HG02642 (cell line): Measurements from ENCODE around the gene LTK.
A peak's percentile ranks its signal among the peaks of the same experiment; 100 is the strongest.

Experiments used
- ATAC-seq: cut with Tn5 transposase; IDR thresholded peaks from one replicate; pipeline ENCODE4 v1.9.1; 2021; ENCODE audit warnings: mild to moderate bottlenecking; ENCODE audit not compliant: unreplicated experiment, poor library complexity

Gene LTK

DNA sequence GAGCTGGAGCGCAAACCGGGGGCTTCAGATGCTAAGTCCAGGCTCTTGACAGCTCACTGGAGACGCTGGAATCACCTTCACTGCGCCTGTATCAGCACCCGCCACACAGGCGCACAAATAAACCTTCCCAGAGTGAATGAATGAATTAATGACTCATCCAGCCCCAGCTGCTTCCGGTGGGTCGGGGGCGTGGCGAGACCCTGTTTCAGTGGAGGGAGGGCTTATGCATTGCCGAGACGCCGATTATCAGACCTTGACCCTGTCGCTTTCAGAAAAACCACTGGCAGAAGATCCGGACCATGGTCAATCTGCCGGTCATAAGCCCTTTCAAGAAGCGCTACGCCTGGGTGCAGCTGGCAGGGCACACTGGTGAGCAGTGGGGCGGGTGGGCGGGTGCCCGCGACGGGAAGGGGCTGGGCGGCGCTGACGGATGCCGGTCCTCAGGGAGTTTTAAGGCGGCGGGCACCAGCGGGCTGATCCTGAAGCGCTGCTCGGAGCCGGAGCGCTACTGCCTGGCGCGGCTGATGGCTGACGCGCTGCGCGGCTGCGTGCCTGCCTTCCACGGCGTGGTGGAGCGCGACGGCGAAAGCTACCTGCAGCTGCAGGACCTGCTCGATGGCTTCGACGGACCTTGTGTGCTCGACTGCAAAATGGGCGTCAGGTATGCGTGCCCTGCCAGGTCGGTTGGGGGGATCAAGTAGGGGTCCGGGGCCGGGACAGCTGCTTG lies 12.3 kb downstream of the LTK start:
- ATAC-seq = no peak

GRCh38 chr15:41499109-41499851 lies 14.3 kb downstream of the LTK start:
- no peak for ATAC-seq

- ATAC-seq = no peak
Observed at GRCh38 chr15:41498657-41499056, 15.0 kb downstream of the LTK start.

GRCh38 chr15:41495736-41496599 lies 17.7 kb downstream of the LTK start:
- no peak for ATAC-seq

DNA sequence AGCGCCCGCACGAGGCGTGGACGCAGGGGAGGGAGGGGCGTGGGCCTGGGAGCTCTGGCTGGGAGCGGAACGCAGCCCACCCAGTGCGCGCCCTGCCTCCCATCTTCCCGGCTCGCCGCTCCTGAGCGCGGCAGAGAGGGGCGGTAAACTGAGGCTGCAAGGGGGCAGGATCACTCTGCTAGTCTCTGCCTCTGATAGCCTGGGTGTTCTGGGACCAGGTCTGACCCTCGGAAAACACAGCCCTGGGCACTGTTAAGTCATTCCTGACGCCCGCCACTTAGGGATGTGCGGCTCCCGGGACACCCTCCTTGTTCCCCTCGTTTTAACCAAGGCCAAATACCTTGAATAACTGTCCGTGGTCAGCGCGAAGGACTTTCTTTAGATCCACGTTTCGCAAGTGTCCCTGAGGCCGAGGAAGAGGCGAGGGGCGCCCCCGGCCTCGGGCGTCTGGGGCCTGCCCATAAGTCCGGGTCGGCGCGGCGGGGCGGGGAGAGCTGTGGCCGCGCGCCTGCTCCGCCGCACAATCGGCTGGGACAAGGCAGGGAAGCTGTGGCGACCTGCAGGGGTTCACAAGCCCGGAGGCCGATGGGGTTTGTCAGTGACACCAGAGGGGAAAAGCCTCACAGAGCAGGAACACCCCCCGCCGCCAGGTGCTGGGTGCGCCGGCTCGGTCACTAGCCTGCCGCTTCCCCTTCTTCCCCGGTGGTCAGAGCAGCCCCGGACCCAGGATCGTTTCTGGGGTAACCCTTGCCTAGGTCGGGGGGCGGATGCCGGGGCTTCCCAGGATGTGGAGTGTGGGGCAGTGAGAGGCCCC lies 18.5 kb downstream of the LTK start:
- no peak for ATAC-seq

GRCh38 chr15:41494190-41494921 lies 19.3 kb downstream of the LTK start:
- peak; percentile 2 for ATAC-seq

DNA sequence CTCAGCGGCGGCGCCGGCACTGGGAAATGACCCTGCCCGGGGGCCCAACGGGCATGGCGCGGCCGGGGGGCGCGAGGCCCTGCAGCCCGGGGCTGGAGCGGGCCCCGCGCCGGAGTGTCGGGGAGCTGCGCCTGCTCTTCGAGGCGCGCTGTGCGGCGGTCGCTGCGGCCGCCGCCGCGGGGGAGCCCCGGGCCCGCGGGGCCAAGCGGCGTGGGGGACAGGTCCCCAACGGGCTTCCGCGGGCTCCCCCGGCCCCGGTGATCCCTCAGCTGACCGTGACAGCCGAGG lies 19.8 kb downstream of the LTK start:
- ATAC-seq = peak; percentile 25

DNA sequence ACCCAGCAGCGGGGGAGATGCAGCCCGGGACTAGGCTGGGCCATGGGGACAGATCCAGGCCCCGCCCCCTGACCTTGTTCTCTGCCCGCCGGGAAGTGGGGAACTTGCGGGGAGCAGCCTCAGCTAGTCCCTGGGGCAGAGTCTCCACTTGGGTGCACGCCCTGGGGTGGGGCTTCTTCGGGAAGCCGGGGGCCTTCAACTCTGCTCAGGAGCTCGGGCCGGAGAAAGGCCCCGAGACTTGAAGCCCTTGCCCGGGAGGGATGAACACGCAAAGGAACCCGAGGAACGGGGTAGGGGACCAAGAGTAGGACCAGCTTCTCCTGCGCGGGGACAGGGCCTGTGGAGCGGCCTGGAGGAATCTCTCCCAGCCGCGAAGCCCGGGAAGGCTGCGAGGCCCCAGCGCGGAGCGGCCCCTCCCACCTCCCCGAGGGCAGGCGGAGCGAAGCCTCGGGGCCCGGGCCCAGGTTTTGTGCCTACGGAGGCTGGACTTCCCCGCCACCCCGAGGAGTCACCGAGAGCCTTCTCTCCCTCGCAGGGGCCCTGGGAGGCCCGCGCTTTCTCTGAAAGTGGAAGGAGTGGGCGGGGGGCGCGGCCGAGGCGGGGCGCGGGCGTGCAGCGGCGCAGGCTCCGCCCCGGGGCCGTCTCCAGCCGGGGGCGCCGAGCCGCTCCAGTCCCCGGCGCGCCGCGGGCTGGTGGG lies 20.3 kb downstream of the LTK start, which contains the start of gene ITPKA:
ITPKA (plus strand) TSS at position 670 of the 697 bp plus-strand sequence. CDS start 54 bp downstream, outside the sequence.
- ATAC-seq = peak; percentile 79

GRCh38 chr15:41492597-41493204 lies 20.9 kb downstream of the LTK start:
- ATAC-seq = no peak

DNA sequence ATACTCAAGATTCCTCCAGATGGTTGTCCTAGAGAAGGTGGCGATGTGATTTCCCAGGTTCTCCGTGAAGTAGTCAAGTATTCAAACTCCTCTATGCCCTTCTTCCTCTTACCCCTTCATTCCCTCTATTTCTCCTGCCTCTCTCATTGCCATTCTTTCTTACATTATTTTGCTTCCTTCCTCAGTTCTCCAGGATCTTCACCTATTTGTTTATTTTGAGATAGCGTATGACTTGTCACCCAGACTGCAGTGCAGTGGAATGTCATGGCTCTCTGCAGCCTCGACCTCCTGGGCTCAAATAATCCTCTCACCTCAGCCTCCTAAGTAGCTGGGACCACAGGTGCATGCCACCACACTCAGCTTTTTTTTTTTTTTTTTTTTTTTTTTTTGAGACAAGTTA lies 21.7 kb downstream of the LTK start:
- ATAC-seq = no peak

GRCh38 chr15:41490355-41490754 lies 23.3 kb downstream of the LTK start:
- peak; percentile 25 for ATAC-seq

DNA sequence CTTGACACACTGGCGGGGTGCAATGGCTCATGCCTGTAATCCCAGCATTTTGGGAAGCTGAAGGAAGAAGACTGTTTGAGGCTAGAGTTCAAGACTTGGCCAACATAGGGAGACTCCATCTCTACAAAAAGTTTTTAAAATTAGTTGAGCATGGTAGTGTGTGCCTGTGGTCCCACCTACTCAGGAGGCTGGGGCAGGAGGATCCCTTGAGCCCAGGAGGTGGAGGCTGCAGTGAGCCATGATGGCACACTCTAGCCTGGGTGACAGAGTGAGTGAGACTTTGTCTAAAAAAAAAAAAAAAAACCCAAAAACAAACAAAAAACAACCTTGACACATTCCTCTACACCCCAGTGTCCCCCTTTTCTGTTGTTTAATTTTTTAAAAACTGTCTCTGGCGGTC lies 24.0 kb downstream of the LTK start:
- ATAC-seq = no peak

DNA sequence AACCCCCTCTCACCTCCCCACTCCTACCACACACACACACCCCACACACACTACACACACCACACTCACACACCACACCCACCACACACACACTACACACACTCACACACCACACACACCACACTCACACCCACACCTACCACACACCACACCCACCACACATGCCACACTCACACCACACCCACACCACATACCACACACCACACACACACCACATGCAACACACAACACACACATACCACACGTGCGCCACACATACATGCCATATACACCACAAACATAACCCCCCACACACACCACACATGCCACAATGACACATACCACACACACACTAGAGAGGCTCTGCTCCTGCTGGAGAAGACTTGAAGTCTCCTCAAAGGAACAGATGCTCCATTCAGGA lies 25.8 kb downstream of the LTK start:
- no peak for ATAC-seq

GRCh38 chr15:41487381-41487780 lies 26.2 kb downstream of the LTK start:
- ATAC-seq = no peak

GRCh38 chr15:41486286-41486685 lies 27.3 kb downstream of the LTK start:
- ATAC-seq = no peak

DNA sequence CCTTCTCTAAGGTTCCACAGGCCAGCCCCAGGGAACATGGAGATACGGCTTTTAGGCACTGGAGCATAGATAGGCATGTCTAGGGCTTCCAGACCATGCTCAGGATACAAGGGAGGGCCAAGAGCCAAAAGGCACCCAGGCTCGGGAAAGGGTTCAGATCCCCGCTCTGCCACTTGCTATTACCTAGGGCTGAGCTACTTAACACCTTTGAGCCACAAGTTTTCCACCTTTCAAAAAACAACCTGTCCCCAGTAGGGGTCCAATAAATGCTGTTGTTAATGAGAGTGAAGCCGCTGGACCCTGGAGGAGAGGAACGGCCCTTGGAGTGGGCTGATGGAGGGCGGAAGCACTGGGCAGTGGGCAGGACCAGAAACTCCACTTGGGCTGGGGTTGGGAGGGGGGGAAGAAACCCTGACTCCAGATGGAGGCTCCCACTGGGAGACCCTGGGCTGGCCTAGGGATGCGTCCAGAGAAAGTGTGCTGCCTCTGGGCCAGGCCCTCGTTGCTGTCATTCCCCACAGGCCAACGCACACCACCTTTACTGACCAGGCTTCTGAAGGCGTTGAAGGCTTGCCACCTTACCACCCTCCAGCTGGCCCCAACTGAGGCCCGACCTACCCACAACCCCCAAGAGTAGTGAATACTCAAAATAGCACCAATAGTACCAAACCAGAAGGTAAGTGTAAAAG lies 28.5 kb downstream of the LTK start:
- ATAC-seq = no peak

DNA sequence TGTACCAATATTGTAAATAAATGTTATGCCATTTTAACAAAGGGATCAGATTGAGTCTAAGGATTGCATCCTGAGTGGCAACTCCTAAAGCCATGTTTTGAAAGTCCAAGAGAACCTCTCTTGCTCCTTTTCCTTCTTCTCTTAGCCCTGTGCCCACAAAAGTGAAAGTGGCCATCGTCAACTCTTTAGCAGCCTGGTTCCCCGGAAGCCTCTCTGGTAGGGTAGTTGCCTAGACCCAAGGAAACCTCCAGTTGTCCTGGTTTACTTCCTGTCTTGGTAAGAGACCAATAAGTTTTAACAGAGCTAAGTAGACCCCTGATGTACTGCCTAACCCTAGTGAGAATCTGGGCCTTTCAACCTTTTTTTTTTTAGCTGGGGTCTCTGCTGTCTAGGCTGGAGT lies 30.1 kb downstream of the LTK start:
- ATAC-seq = no peak

- ATAC-seq = peak; percentile 68
Observed at GRCh38 chr15:41483115-41483514, 30.5 kb downstream of the LTK start.
